Fibroblast of mammary gland (primary cell): ENCODE data around the gene ADNP2.
A peak's percentile ranks its signal among the peaks of the same experiment; 100 is the strongest.

Experiments
- DNase-seq: peaks from one replicate; pipeline ENCODE4 v3.0.0-alpha.2; 2010; ENCODE audit warnings: low read depth
- H3K4me3 ChIP-seq: 2 replicates; pipeline ENCODE4 v1.5.1; 2011; ENCODE audit warnings: low read depth, mild to moderate bottlenecking, low read length, moderate library complexity; ENCODE audit not compliant: control insufficient read depth
- CTCF ChIP-seq: conservative IDR thresholded peaks from 2 replicates; pipeline ENCODE4 v1.5.1; 2011; ENCODE audit warnings: low read depth, low read length, inconsistent platforms; ENCODE audit not compliant: control insufficient read depth, insufficient read depth

The ADNP2 gene

GRCh38 chr18:80105369-80106167, 3.5 kb upstream of the ADNP2 start:
- DNase-seq = no peak
- no peak overlapping the region for H3K4me3 ChIP-seq
- no peak for TF ChIP-seq CTCF

GRCh38 chr18:80106482-80107051, 2.5 kb upstream of the ADNP2 start:
- no peak overlapping the region for H3K4me3 ChIP-seq
- peak; percentile 13 for DNase-seq
- no peak for TF ChIP-seq CTCF

DNA sequence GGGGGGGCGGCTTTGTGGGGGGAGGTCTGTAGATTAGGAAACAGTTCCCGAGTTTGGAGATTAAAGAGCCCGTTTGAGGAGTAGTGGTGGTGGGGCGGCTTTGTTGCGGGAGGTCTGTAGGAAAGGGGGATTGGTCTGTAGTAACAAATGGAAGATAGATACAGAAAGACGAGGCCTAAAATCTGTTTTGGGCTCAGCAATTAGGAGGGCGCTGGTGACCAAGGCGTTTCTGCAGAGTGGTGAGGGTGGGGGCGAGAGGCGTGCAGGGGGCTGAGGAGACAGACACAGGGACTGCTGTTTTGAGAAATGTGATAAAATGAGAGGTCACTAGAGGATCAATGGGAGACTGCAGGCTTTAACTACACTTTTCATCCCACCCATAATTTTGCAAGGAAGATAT, 1.6 kb upstream of the ADNP2 start:
- no peak for DNase-seq
- H3K4me3 ChIP-seq = no peak overlapping the region
- TF ChIP-seq CTCF = no peak

DNA sequence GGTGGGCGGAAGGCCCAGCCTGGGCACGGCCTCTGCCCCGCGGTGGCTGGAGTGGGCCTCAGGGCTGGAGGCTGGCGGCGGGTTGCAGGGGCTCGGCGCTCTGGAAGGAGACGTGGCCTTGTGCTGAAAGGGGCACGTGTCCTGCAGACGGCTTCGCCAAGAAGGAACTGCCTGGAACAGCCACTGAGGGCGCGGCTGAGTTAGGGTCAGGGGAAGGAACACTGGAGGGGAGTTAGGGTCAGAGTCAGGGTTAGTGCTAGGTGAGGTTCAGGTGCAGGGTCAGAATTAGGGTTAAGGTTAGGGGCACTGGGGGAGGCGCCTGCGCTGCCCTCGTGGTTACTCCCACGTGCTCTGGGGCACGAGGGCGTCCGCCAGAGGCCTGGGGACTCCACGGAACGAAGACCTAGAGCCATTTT, 933 bp upstream of the ADNP2 start:
- H3K4me3 ChIP-seq = no peak overlapping the region
- DNase-seq = no peak
- no peak for TF ChIP-seq CTCF

DNA sequence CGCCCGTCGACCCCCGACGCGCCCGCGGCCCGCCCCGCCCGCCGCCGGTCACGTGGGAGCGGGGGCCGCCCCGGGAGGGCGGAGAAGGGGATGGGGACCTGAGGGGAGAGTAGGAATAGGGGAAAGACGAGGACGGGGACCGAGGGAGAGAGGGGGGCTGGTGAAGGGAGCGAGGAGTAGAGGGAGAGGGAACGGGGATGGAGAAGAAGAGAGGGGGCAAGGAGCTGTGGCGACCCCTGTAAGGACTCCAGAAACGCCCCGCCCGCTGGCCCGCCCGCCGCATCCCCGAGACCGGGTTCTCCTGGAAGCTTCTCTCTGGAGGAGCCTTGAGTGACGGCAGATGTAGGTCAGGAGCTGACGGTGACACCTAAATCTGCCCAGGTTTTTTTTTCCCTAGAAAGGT, 615 bp downstream of the ADNP2 start:
- H3K4me3 ChIP-seq = peak overlapping the region; percentile 73
- no peak for TF ChIP-seq CTCF
- peak; percentile 48 for DNase-seq

GRCh38 chr18:80112624-80113248, 3.7 kb downstream of the ADNP2 start:
- no peak for TF ChIP-seq CTCF
- no peak overlapping the region for H3K4me3 ChIP-seq
- no peak for DNase-seq
